ENCODE results near the gene SCCPDH. TPM values are rescaled to one million over a fixed set of nuclear protein-coding genes. Genes with fewer than 3 reads are reported as not detected.
A peak's percentile ranks its signal among the peaks of the same experiment; 100 is the strongest.

Gene SCCPDH
- total and polyA plus RNA-seq, 10 donors = 6.8 to 15.8 (median 13.0) TPM

DNA sequence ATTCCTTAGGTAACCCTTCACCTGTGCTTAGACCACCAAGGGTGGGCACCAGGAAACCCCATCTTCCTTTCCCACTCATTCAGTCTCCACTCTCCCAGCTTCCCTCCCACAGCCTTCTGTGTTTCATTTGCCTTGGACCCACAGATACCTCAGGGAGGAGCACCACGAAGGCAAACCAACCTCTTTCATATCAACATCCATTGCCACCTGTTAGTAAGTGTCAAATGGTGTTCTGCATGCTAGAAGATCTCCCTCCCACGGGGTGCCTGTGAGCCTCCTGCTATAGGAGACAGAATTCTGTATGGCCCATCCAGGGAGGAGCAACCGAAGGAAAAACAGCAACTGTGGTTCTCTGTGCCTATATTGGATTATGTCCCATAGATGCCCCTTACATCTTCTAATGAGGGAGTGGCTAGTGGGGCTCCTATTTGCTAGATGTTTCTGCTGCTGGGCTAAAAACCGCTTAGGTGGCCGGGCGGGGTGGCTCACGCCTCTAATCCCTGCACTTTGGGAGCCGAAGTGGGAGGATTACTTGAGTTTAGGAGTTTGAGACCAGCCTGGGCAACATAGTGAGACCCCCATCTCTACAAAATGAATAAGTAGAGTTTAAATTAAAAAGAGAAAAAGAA lies 25.6 kb upstream of the SCCPDH start:
- 82 to 88% (median 85%) methylated on average over 8 of the region's 8 CpGs for WGBS, 5 donors
- no peak for DNase-seq
- Histone ChIP-seq H3K36me3 (no peaks in the 10 kb centered on the region), H3K4me1 (peaks cover 0 to 22% (median 10%) of the 10 kb centered on the region in 6 donors), H3K9me3 (peaks cover 0 to 19% (median 5%) of the 10 kb centered on the region in 8 donors), H3K27me3 (replicated peaks in 1 of 7) (peaks cover 0 to 4% (median 0%) of the 10 kb centered on the region in 7 donors), H3K4me3 (peak overlapping the region in 3 of 8 donors; percentile 26 to 59 (median 30)), H3K27ac (peak overlapping the region in 5 of 8 donors; percentile 12 to 61 (median 49))
- intact Hi-C loops (cut with DNase I; ENCODE audit: low total_unique reads) = no loop called here
- TF ChIP-seq POLR2A (IDR thresholded peaks at IDR 0.05) = no peak
- TF ChIP-seq, protein P1, sequence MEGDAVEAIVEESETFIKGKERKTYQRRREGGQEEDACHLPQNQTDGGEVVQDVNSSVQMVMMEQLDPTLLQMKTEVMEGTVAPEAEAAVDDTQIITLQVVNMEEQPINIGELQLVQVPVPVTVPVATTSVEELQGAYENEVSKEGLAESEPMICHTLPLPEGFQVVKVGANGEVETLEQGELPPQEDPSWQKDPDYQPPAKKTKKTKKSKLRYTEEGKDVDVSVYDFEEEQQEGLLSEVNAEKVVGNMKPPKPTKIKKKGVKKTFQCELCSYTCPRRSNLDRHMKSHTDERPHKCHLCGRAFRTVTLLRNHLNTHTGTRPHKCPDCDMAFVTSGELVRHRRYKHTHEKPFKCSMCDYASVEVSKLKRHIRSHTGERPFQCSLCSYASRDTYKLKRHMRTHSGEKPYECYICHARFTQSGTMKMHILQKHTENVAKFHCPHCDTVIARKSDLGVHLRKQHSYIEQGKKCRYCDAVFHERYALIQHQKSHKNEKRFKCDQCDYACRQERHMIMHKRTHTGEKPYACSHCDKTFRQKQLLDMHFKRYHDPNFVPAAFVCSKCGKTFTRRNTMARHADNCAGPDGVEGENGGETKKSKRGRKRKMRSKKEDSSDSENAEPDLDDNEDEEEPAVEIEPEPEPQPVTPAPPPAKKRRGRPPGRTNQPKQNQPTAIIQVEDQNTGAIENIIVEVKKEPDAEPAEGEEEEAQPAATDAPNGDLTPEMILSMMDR (IDR thresholded peaks at IDR 0.05 in 8 of 11, conservative IDR thresholded peaks at IDR 0.05 in 3 of 11) = no peak
- TF ChIP-seq POLR2AphosphoS5 (IDR thresholded peaks at IDR 0.05) = no peak

DNA sequence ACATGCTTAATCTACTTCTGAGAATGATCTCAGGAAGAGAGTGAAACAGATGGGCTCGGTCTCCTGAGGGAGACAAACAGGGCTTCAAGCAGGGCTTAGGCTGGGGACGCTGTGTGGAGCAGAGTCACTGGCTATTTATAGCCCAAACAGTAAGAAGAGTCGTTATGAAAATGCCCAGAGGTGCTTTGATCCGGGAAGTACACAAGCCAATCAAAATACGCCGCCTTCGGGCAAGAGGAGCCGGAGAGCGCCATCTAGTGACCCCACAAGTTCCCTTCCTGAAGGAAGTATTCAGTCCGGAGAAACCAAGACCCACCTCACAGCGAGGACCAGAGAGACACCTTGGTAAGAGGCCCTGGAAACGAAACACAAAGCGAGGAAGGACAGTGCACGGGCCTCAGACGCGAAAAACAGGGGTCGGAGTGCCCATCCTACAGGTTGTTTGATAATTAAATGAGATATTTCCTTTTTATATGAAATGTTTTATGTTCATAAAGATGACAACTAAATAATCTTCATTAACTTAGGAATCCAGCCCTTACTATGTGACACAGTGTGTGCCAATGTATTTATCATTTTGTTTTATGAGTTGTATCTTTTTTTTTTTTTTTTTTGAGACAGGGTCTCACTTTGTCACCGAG lies 25.0 kb upstream of the SCCPDH start:
- DNase-seq = peak; percentile 92
- intact Hi-C loops (cut with DNase I; ENCODE audit: low total_unique reads) = no loop called here
- 5 to 8% (median 6%) methylated on average over 18 of the region's 18 CpGs for WGBS, 5 donors
- Histone ChIP-seq H3K27me3 (replicated peaks in 1 of 7) (peaks cover 0 to 6% (median 0%) of the 10 kb centered on the region in 7 donors), H3K4me3 (peak overlapping the region in 3 of 8 donors; percentile 26 to 59 (median 30)), H3K27ac (peak overlapping the region in 5 of 8 donors; percentile 12 to 61 (median 49)), H3K9me3 (peaks cover 0 to 13% (median 3%) of the 10 kb centered on the region in 8 donors), H3K4me1 (peaks cover 0 to 28% (median 12%) of the 10 kb centered on the region in 6 donors), H3K36me3 (no peaks in the 10 kb centered on the region)
- peak in 1 of 3 donors; percentile 49 for TF ChIP-seq POLR2AphosphoS5 (IDR thresholded peaks at IDR 0.05)
- no peak for TF ChIP-seq POLR2A (IDR thresholded peaks at IDR 0.05)
- TF ChIP-seq, protein P1 (IDR thresholded peaks at IDR 0.05 in 8 of 11, conservative IDR thresholded peaks at IDR 0.05 in 3 of 11) = peak; percentile 55 to 91 (median 81)

DNA sequence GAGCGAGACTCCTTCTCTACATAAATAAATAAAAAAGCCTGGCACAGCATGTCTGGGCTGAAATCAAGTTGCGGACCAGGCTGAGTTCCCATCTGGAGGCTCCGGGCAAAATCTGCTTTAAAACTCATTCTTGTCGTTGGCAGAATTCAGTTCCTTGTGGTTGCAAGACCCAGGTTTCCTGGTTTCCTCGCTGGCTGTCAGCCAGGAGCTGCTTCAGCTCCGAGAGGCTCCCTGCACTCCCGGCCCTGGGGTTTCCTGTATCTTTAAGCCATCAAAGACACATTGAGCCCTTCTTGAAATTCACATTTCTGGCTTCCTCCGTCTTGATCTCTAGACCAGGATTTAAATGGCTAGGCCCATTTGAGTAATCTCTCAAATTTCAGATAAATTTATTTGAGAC lies 20.6 kb upstream of the SCCPDH start:
- DNase-seq = no peak
- intact Hi-C loops (cut with DNase I; ENCODE audit: low total_unique reads) = no loop called here
- 15 to 27% (median 18%) methylated on average over 8 of the region's 8 CpGs for WGBS, 5 donors

More for the DNA sequence above, 20.6 kb upstream of the SCCPDH start:
- peaks cover 0 to 6% (median 0%) of the 10 kb centered on the region in 7 donors for H3K27me3 ChIP-seq (replicated peaks in 1 of 7)
- H3K27ac ChIP-seq = no peak overlapping the region
- TF ChIP-seq POLR2AphosphoS5 (IDR thresholded peaks at IDR 0.05) (no peak), POLR2A (IDR thresholded peaks at IDR 0.05) (no peak)
- TF ChIP-seq, protein P1 (IDR thresholded peaks at IDR 0.05 in 8 of 11, conservative IDR thresholded peaks at IDR 0.05 in 3 of 11) = no peak
- H3K36me3 ChIP-seq = no peaks in the 10 kb centered on the region
- H3K9me3 ChIP-seq = no peaks in the 10 kb centered on the region
- H3K4me3 ChIP-seq = no peak overlapping the region
- peaks cover 0 to 28% (median 11%) of the 10 kb centered on the region in 6 donors for H3K4me1 ChIP-seq
